ENCODE measurements around the gene RNF121. TPM values are rescaled to one million over a fixed set of nuclear protein-coding genes. Genes with fewer than 3 reads are reported as not detected.
A peak's percentile ranks its signal among the peaks of the same experiment; 100 is the strongest.
"Not testable (repeated sequence)": the region's sequence is repeated elsewhere in the genome, so short reads cannot be mapped to it uniquely, and the experiment has no call there.

Gene RNF121
- total RNA-seq (23.6 TPM), polyA plus RNA-seq (10 to 100 TPM in 2 of 4 donors, 1 to 10 TPM in 2; 8.8 to 13.1 (median 10.2) TPM)

GRCh38 chr11:71928737-71929443 lies at the start of gene RNF121:
Gene RNF121 (plus strand): TSS chr11:71929046. CDS start chr11:71929062, 16 bp downstream.
- no peaks in the 10 kb centered on the region for H3K9me3 Mint-ChIP-seq
- H3K36me3 Mint-ChIP-seq: peaks cover 5% of the 10 kb centered on the region
- H3K4me3 ChIP-seq (ENCODE audit: low read depth, low read length): peak within 1 kb of the TSS; percentile 99
- H3K4me1 Mint-ChIP-seq: peaks cover 17 to 65% (median 50%) of the 10 kb centered on the region in 4 donors
- H3K4me3 Mint-ChIP-seq: peak within 1 kb of the TSS; percentile 94 to 99 (median 98)
- H3K4me1 ChIP-seq (ENCODE audit: control insufficient read depth, insufficient read depth, low read length, poor library complexity, severe bottlenecking): peaks cover 27% of the 10 kb centered on the region
- H3K27ac ChIP-seq (ENCODE audit: insufficient read depth, low read length, poor library complexity, severe bottlenecking): peak within 1 kb of the TSS; percentile 93
- DNase-seq (peak; percentile 97 to 98 (median 98)), ATAC-seq (ENCODE audit: low read depth in 2 of 2) (peak; percentile 94 to 95)
- H3K9me3 ChIP-seq (ENCODE audit: control insufficient read depth in 2 of 2, low read length in 2 of 2): no peaks in the 10 kb centered on the region
- no peaks in the 10 kb centered on the region for H3K36me3 ChIP-seq (ENCODE audit: control insufficient read depth, insufficient read depth, low read length)
- H3K27me3 ChIP-seq (ENCODE audit: control insufficient read depth, insufficient read depth, low read length): no peaks in the 10 kb centered on the region
- H3K27ac Mint-ChIP-seq: peak within 1 kb of the TSS; percentile 99
- peaks cover 6% of the 10 kb centered on the region for H3K27me3 Mint-ChIP-seq

GRCh38 chr11:71885806-71886205 lies 43.0 kb upstream of the RNF121 start:
- H3K4me3 Mint-ChIP-seq; H3K27me3 Mint-ChIP-seq; H3K4me1 ChIP-seq (ENCODE audit: control insufficient read depth, insufficient read depth, low read length, poor library complexity, severe bottlenecking); H3K4me1 Mint-ChIP-seq; DNase-seq; H3K9me3 ChIP-seq (ENCODE audit: control insufficient read depth in 2 of 2, low read length in 2 of 2); H3K27ac Mint-ChIP-seq; ATAC-seq (ENCODE audit: low read depth in 2 of 2); H3K36me3 ChIP-seq (ENCODE audit: control insufficient read depth, insufficient read depth, low read length); H3K27me3 ChIP-seq (ENCODE audit: control insufficient read depth, insufficient read depth, low read length); H3K36me3 Mint-ChIP-seq; H3K9me3 Mint-ChIP-seq; H3K4me3 ChIP-seq (ENCODE audit: low read depth, low read length); H3K27ac ChIP-seq (ENCODE audit: insufficient read depth, low read length, poor library complexity, severe bottlenecking): not testable (repeated sequence)

GRCh38 chr11:71888335-71889010 lies 40.4 kb upstream of the RNF121 start:
- not testable (repeated sequence) for H3K4me3 Mint-ChIP-seq; H3K9me3 ChIP-seq (ENCODE audit: control insufficient read depth in 2 of 2, low read length in 2 of 2); H3K27ac ChIP-seq (ENCODE audit: insufficient read depth, low read length, poor library complexity, severe bottlenecking); H3K4me1 Mint-ChIP-seq; ATAC-seq (ENCODE audit: low read depth in 2 of 2); H3K36me3 ChIP-seq (ENCODE audit: control insufficient read depth, insufficient read depth, low read length); H3K36me3 Mint-ChIP-seq; H3K9me3 Mint-ChIP-seq; H3K4me1 ChIP-seq (ENCODE audit: control insufficient read depth, insufficient read depth, low read length, poor library complexity, severe bottlenecking); H3K4me3 ChIP-seq (ENCODE audit: low read depth, low read length); H3K27ac Mint-ChIP-seq; H3K27me3 Mint-ChIP-seq; DNase-seq; H3K27me3 ChIP-seq (ENCODE audit: control insufficient read depth, insufficient read depth, low read length)

GRCh38 chr11:71889181-71889872 lies 39.5 kb upstream of the RNF121 start:
- H3K9me3 Mint-ChIP-seq; H3K4me1 Mint-ChIP-seq; H3K4me3 Mint-ChIP-seq; H3K9me3 ChIP-seq (ENCODE audit: control insufficient read depth in 2 of 2, low read length in 2 of 2); DNase-seq; H3K27ac ChIP-seq (ENCODE audit: insufficient read depth, low read length, poor library complexity, severe bottlenecking); H3K4me1 ChIP-seq (ENCODE audit: control insufficient read depth, insufficient read depth, low read length, poor library complexity, severe bottlenecking); H3K27me3 Mint-ChIP-seq; ATAC-seq (ENCODE audit: low read depth in 2 of 2); H3K36me3 ChIP-seq (ENCODE audit: control insufficient read depth, insufficient read depth, low read length); H3K4me3 ChIP-seq (ENCODE audit: low read depth, low read length); H3K27me3 ChIP-seq (ENCODE audit: control insufficient read depth, insufficient read depth, low read length); H3K27ac Mint-ChIP-seq: not testable (repeated sequence)
- peaks cover 12% of the 10 kb centered on the region for H3K36me3 Mint-ChIP-seq

GRCh38 chr11:71895961-71896360 lies 32.9 kb upstream of the RNF121 start:
- H3K36me3 Mint-ChIP-seq: peaks cover 35% of the 10 kb centered on the region
- no peaks in the 10 kb centered on the region for H3K36me3 ChIP-seq (ENCODE audit: control insufficient read depth, insufficient read depth, low read length)
- H3K4me1 ChIP-seq (ENCODE audit: control insufficient read depth, insufficient read depth, low read length, poor library complexity, severe bottlenecking): no peaks in the 10 kb centered on the region
- H3K4me1 Mint-ChIP-seq: no peaks in the 10 kb centered on the region
- H3K9me3 Mint-ChIP-seq: peaks cover 0 to 6% (median 0%) of the 10 kb centered on the region in 7 donors
- no peak overlapping the region for H3K27ac Mint-ChIP-seq
- DNase-seq: no peak
- no peaks in the 10 kb centered on the region for H3K27me3 Mint-ChIP-seq
- H3K27ac ChIP-seq (ENCODE audit: insufficient read depth, low read length, poor library complexity, severe bottlenecking): no peak overlapping the region
- no peaks in the 10 kb centered on the region for H3K9me3 ChIP-seq (ENCODE audit: control insufficient read depth in 2 of 2, low read length in 2 of 2)
- H3K4me3 ChIP-seq (ENCODE audit: low read depth, low read length): no peak overlapping the region
- H3K4me3 Mint-ChIP-seq: no peak overlapping the region
- ATAC-seq (ENCODE audit: low read depth in 2 of 2): no peak
- H3K27me3 ChIP-seq (ENCODE audit: control insufficient read depth, insufficient read depth, low read length): no peaks in the 10 kb centered on the region

- H3K4me3 Mint-ChIP-seq; H3K27ac Mint-ChIP-seq; H3K27me3 ChIP-seq (ENCODE audit: control insufficient read depth, insufficient read depth, low read length); H3K4me1 ChIP-seq (ENCODE audit: control insufficient read depth, insufficient read depth, low read length, poor library complexity, severe bottlenecking); DNase-seq; H3K9me3 Mint-ChIP-seq; H3K4me1 Mint-ChIP-seq; H3K9me3 ChIP-seq (ENCODE audit: control insufficient read depth in 2 of 2, low read length in 2 of 2); H3K27ac ChIP-seq (ENCODE audit: insufficient read depth, low read length, poor library complexity, severe bottlenecking); ATAC-seq (ENCODE audit: low read depth in 2 of 2); H3K27me3 Mint-ChIP-seq; H3K36me3 ChIP-seq (ENCODE audit: control insufficient read depth, insufficient read depth, low read length); H3K4me3 ChIP-seq (ENCODE audit: low read depth, low read length): not testable (repeated sequence)
- peaks cover 37% of the 10 kb centered on the region for H3K36me3 Mint-ChIP-seq
Measured at GRCh38 chr11:71901137-71901536, 27.7 kb upstream of the RNF121 start.

GRCh38 chr11:71908218-71908617 lies 20.6 kb upstream of the RNF121 start:
- H3K27me3 ChIP-seq (ENCODE audit: control insufficient read depth, insufficient read depth, low read length): no peaks in the 10 kb centered on the region
- Mint-ChIP-seq H3K27me3 (no peaks in the 10 kb centered on the region), H3K36me3 (peaks cover 45% of the 10 kb centered on the region), H3K9me3 (no peaks in the 10 kb centered on the region), H3K4me3 (no peak overlapping the region), H3K4me1 (peaks cover 0 to 6% (median under 1%) of the 10 kb centered on the region in 4 donors), H3K27ac (no peak overlapping the region)
- no peak overlapping the region for H3K4me3 ChIP-seq (ENCODE audit: low read depth, low read length)
- peaks cover 6% of the 10 kb centered on the region for H3K36me3 ChIP-seq (ENCODE audit: control insufficient read depth, insufficient read depth, low read length)
- ATAC-seq (ENCODE audit: low read depth in 2 of 2) (no peak), DNase-seq (no peak)
- no peaks in the 10 kb centered on the region for H3K4me1 ChIP-seq (ENCODE audit: control insufficient read depth, insufficient read depth, low read length, poor library complexity, severe bottlenecking)
- H3K27ac ChIP-seq (ENCODE audit: insufficient read depth, low read length, poor library complexity, severe bottlenecking): no peak overlapping the region
- H3K9me3 ChIP-seq (ENCODE audit: control insufficient read depth in 2 of 2, low read length in 2 of 2): no peaks in the 10 kb centered on the region

All from CD4-positive, CD25-positive, alpha-beta regulatory T cell (primary cell).